ENCODE results near the gene DHRS11. TPM values are rescaled to one million over a fixed set of nuclear protein-coding genes. Genes with fewer than 3 reads are reported as not detected.

Gene DHRS11
- total RNA-seq, 4 donors from 2014 or later = 63.5 to 436 (median 424) TPM

DNA sequence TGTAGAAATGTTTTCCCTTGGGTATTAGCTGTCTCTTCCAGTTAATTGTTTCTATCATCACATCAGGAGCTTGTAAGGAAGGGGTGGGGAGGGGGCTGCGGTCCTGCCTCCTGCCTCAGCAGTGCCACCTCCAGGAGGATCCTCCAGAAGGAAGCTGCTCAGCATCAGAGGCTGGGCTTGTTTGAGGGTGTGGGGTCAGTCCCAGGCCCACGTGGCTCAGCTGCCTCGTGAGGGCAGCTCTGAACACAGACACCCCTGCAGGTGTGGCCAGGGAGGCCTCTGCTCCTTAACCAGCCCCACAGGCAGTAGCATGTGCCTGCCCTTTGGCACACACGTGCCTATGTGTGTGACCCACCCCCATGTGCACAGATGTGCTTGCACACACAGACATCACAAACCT is 56.0 kb downstream of the DHRS11 start:
- H3K27me3 ChIP-seq = no peaks in the 10 kb centered on the region
- no peak for DNase-seq
- H3K4me1 ChIP-seq = peaks cover 0 to 5% (median 0%) of the 10 kb centered on the region in 4 donors
- no peak overlapping the region for H3K4me3 ChIP-seq
- no peaks in the 10 kb centered on the region for H3K36me3 ChIP-seq
- H3K9me3 ChIP-seq = no peaks in the 10 kb centered on the region
- no peak overlapping the region for H3K27ac ChIP-seq
- TF ChIP-seq POLR2A (IDR thresholded peaks at IDR 0.05) = no peak
- TF ChIP-seq, protein P1, sequence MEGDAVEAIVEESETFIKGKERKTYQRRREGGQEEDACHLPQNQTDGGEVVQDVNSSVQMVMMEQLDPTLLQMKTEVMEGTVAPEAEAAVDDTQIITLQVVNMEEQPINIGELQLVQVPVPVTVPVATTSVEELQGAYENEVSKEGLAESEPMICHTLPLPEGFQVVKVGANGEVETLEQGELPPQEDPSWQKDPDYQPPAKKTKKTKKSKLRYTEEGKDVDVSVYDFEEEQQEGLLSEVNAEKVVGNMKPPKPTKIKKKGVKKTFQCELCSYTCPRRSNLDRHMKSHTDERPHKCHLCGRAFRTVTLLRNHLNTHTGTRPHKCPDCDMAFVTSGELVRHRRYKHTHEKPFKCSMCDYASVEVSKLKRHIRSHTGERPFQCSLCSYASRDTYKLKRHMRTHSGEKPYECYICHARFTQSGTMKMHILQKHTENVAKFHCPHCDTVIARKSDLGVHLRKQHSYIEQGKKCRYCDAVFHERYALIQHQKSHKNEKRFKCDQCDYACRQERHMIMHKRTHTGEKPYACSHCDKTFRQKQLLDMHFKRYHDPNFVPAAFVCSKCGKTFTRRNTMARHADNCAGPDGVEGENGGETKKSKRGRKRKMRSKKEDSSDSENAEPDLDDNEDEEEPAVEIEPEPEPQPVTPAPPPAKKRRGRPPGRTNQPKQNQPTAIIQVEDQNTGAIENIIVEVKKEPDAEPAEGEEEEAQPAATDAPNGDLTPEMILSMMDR (IDR thresholded peaks at IDR 0.05) = no peak

DNA sequence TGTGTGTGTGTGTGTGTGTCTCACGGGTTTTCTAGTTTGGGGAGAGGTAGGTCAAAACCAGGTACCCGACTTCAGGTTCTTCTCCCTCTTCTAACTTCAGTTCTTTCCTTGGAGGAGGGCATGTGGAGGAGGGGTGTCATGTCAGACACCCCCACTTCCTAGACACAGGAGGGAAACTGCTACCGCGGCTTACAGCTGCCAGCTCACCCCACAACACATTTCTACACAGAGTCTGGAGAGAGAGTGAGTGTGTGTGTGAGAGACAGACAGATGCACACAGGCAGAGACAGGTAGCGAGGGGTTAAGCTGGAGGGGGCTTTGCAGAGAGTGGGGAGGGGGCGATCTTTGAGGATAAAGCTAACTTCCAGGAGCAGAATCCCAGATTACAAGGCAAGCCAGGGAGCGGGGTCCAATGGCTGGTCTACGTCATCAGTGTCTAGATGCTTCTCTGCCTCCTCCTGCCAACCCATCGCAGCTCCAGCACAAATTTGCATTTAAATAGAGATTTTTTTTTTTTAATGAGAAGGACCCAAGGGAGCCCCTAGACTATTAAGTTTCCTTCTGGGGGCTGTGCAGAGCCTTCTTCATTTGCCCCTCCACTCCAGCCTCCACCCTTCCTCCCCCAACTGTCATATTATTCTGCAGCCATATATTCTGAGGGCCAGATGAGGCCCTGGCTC is 58.6 kb downstream of the DHRS11 start:
- Histone ChIP-seq H3K9me3 (no peaks in the 10 kb centered on the region), H3K4me3 (no peak overlapping the region), H3K27ac (no peak overlapping the region), H3K36me3 (no peaks in the 10 kb centered on the region), H3K4me1 (peaks cover 0 to 2% (median 0%) of the 10 kb centered on the region in 4 donors), H3K27me3 (no peaks in the 10 kb centered on the region)
- no peak for DNase-seq
- TF ChIP-seq, protein P1 (IDR thresholded peaks at IDR 0.05) = no peak
- no peak for TF ChIP-seq POLR2A (IDR thresholded peaks at IDR 0.05)

Other genes starting within 250 kb of the DHRS11 start
- gene TBC1D3H, start 203.4 kb upstream of the DHRS11 start, total RNA-seq = not detected
- 10 to 100 TPM; 13.8 to 29.7 (median 17.9) TPM for gene ZNHIT3, start 105.2 kb upstream of the DHRS11 start, total RNA-seq
- 100 to 1,000 TPM; 150 to 286 (median 213) TPM for gene MYO19, start 57.0 kb upstream of the DHRS11 start, total RNA-seq
- gene PIGW, start 56.9 kb upstream of the DHRS11 start, total RNA-seq = 1 to 10 TPM in 3 of 4 donors, not detected in 1; 2.5 to 4.4 (median 4.3) TPM
- gene GGNBP2, start 47.0 kb upstream of the DHRS11 start, total RNA-seq = 100 to 1,000 TPM in 1 of 4 donors, 10 to 100 TPM in 3; 90.5 to 124 (median 96.8) TPM
- gene MRM1, start 9.7 kb downstream of the DHRS11 start, total RNA-seq = 10 to 100 TPM in 3 of 4 donors, 1 to 10 TPM in 1; 6.6 to 18.8 (median 13.9) TPM

Data from Peyer's patch (tissue), 4 donors.